ENCODE data around the gene CPM.

- TF ChIP-seq SMC3 (IDR thresholded peaks at IDR 0.05; ENCODE audit: low read depth, low read length) (no peak), CTCF (conservative IDR thresholded peaks at IDR 0.05; ENCODE audit: low read depth, low read length) (no peak), POLR2A (IDR thresholded peaks at IDR 0.05; ENCODE audit: low read depth, low read length) (no peak), FOS (IDR thresholded peaks at IDR 0.05; ENCODE audit: low read depth, low read length) (no peak), CHD1 (IDR thresholded peaks at IDR 0.05; ENCODE audit: low read depth, low read length) (no peak), RCOR1 (IDR thresholded peaks at IDR 0.05; ENCODE audit: insufficient replicate concordance, low read length) (no peak), ELK1 (IDR thresholded peaks at IDR 0.05; ENCODE audit: borderline replicate concordance, low read depth, low read length) (no peak), CEBPB (IDR thresholded peaks at IDR 0.05; ENCODE audit: low read depth, low read length) (no peak)
- TF ChIP-seq, protein P1, sequence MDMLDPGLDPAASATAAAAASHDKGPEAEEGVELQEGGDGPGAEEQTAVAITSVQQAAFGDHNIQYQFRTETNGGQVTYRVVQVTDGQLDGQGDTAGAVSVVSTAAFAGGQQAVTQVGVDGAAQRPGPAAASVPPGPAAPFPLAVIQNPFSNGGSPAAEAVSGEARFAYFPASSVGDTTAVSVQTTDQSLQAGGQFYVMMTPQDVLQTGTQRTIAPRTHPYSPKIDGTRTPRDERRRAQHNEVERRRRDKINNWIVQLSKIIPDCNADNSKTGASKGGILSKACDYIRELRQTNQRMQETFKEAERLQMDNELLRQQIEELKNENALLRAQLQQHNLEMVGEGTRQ (IDR thresholded peaks at IDR 0.05; ENCODE audit: low read depth, low read length), result no peak
Measured at GRCh38 chr12:68975811-68976210, 42.8 kb upstream of the CPM start.
